Measurements from ENCODE around the gene HERC6.
"Not testable (repeated sequence)": the region's sequence is repeated elsewhere in the genome, so short reads cannot be mapped to it uniquely, and the experiment has no call there.

Gene HERC6

GRCh38 chr4:88448211-88448765 is 69.6 kb downstream of the HERC6 start:
- not testable (repeated sequence) for DNase-seq

GRCh38 chr4:88448889-88449288 is 70.2 kb downstream of the HERC6 start:
- no peak for DNase-seq

DNA sequence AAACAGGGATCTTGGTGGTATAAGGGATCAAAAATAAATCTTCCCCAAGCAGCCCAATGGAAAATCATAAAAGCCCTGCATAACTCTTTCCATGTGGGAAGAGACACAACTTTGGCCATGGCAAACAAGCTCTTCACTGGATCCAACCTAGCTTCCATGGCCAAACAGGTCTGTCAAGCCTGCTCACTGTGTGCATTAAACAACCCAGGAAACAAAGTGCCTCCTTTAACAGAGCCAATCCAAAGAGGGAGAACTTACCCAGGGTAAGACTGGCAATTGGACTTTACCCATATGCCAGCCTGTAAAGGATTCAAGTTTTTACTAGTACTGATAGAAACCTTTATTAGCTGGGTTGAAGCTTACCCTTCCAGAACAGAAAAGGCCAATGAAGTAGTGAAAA is 70.6 kb downstream of the HERC6 start:
- no peak for DNase-seq

DNA sequence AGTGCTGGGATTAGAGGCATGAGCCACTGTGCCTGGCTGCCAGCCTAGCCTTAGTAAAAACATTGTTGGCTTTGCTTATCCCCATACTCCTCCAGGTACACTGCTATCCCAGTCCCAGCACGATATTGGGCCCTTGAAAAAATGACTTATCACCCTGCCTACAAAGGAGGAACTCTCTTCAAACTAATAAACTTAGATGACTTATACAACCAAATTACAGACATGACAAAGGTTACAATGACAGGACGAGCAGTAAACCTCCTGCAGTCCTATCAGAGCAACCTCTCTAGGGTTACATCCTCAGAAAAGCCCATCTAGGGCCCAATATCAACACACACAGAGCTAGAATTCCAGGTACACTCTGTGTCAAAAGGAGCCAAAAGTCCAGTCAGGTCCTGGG is 72.6 kb downstream of the HERC6 start:
- DNase-seq = no peak

- DNase-seq = no peak
These were observed 74.3 kb downstream of the HERC6 start for GRCh38 chr4:88452912-88453311.

- DNase-seq = peak; percentile 57
These were observed 78.1 kb downstream of the HERC6 start, which contains the start of gene HERC5 for GRCh38 chr4:88456670-88457306. Gene HERC5, plus strand, starts transcription at chr4:88457119. Its CDS starts 151 bp downstream, at chr4:88457270.

- no peak for DNase-seq
These were observed 78.9 kb downstream of the HERC6 start for GRCh38 chr4:88457307-88458103.

DNA sequence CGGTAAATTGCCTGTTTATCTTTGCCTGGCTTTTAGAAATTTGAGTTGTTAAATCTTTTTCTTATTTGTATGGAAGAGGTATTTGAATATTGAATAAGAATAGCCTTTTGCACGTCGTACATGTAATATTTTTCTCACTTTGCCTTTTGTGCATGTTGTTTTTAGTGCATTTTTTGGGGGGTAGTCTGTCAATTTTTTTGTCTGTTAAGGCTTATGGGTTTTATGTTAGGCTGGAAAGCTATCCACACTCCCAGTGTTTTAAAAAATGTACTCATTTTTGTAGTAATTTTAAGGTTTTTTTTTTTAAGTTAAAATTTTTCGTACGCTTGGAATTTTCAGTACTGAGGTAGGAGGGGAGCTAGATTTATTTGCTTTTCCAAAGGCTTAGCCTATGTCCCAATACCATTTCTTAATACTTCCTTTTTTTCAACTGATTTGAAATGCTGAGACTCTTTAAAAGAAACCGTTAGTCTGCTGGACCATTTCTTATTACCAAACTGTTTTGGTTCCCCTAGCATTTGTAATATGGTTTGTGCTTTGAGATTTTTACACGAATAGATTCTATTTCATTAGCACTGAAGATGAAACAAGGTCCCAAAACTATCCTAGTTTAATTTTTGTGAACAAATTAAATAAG is 79.6 kb downstream of the HERC6 start:
- no peak for DNase-seq

DNA sequence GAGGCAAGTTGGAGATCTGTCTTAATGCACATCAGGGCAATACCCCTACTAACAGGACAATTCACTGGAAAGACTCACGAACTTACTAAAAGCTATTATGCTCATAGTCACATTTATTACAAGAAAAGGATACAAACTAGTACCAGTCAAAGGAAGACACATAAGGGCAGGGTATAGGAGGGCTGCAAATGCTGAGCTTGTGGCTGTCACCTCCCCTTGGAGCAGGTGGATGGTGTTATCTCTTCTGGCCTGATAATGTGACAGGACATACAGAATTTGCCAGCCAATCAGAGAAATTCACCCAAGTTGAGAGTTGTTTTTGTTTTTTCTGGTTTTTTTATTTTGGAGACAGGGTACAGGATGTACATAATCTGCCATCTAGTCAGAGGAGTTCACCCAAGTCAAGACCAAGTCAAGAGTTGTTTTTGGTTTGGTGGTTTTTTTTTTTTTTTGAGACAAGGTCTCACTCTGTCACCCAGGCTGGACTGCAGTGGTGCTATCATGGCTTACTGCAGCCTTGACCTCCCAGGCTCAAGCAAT is 87.1 kb downstream of the HERC6 start:
- no peak for DNase-seq

- no peak for DNase-seq
These were observed 88.7 kb downstream of the HERC6 start for GRCh38 chr4:88467392-88467791.

DNA sequence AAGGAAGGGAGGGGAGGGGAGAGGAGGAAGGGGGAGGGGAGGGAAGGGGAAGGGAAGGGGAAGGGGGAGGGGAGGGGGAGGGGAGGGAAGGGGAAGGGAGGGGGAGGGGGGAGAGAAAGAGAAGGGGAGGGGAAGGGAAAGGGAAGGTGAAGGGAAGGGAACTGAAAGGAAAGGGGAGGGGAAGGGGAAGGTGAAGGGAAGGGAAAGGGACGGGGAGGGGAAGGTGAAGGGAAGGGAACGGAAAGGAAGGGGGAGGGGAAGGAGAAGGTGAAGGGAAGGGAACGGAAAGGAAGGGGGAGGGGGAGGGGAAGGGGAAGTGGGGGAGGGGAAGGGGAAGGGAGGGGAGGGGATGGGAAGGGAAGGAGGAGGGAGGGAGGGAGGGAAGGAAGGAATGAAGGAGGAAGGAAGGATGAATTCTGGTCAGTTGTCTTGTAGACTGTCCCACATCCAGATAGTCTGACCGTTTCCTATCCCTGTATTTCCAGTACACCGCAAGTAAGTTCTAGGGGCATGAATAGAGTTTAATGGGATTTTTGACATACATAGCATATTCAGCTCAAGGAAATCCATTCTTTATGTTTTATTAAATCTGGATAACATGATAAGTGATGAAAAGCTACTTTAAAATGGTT is 98.7 kb downstream of the HERC6 start:
- DNase-seq = no peak

DNA sequence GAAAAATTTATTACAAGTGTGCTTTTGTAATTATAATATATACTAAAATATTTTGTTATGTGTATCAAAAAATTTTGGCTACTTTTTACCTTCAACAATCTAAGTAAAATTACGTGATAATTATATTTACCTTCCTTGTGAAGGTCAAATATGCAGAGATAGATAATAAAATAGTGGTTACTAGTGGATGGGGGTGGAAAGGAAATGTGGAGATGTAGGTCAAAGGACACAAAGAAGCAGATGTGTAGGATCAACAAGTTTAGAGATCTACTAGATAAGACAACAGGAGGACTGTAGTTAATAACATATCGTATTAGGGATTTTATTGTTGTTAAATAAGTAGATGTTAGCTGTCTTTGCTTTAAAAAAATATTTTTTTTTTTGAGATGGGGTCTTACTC is 99.6 kb downstream of the HERC6 start:
- DNase-seq = no peak

DNA sequence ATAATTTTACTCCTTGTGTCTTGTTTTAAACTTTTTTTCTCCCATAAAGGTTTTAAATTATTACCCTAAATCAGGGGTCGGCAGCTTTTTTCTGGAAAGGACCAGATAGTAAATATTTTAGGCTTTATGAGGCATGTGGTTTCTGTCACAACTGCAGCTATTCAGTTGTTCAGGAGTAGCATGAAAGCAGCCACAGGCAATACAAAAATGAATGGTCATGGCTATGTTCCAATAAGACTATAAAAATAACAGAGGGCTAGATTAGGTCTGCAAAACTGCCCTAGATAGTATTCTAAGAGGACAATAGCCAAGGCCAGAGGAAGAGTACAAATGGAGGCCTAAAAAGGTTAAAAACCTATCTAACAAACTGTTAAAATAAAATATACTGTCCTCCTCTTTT is 102.9 kb downstream of the HERC6 start:
- no peak for DNase-seq

DNA sequence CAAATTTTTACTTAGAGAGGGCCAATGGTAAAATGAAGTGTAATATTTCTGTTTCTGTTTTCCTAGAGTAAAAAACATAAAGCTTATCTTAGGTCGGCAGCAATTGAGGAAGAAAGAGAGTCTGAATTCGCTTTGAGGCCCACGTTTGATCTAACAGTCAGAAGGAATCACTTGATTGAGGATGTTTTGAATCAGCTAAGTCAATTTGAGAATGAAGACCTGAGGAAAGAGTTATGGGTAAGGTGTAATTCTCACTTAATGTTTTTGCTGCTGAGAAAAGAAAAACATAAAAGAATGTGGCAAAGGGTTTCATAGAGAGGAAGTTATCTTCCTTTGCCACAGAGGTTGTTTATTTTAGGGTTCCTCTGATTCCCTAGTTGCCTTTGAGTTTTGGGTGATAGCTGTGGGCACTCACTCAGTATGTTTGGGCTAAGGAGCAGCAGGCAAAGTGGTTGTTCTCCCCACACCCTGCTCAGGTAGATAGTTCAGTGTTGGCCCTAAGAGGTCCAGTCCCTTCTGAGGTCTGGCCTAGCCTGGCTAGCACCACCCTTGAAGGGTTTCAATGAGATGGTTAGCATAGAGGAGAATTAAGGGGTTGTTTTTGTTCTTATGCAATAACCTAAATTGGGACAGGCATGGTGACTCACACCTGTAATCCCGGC is 110.6 kb downstream of the HERC6 start:
- no peak for DNase-seq

Data from cortex of kidney (tissue), 1 donor.